HG02970 (cell line): ENCODE data around the gene CBL.
"Not testable (repeated sequence)": the region's sequence is repeated elsewhere in the genome, so short reads cannot be mapped to it uniquely, and the experiment has no call there.

Experiments used
- ATAC-seq: cut with Tn5 transposase; IDR thresholded peaks from one replicate; pipeline ENCODE4 v1.9.1; 2021; ENCODE audit warnings: mild to moderate bottlenecking, moderate library complexity, moderate number of reproducible peaks; ENCODE audit not compliant: unreplicated experiment, low FRiP score

CBL gene

DNA sequence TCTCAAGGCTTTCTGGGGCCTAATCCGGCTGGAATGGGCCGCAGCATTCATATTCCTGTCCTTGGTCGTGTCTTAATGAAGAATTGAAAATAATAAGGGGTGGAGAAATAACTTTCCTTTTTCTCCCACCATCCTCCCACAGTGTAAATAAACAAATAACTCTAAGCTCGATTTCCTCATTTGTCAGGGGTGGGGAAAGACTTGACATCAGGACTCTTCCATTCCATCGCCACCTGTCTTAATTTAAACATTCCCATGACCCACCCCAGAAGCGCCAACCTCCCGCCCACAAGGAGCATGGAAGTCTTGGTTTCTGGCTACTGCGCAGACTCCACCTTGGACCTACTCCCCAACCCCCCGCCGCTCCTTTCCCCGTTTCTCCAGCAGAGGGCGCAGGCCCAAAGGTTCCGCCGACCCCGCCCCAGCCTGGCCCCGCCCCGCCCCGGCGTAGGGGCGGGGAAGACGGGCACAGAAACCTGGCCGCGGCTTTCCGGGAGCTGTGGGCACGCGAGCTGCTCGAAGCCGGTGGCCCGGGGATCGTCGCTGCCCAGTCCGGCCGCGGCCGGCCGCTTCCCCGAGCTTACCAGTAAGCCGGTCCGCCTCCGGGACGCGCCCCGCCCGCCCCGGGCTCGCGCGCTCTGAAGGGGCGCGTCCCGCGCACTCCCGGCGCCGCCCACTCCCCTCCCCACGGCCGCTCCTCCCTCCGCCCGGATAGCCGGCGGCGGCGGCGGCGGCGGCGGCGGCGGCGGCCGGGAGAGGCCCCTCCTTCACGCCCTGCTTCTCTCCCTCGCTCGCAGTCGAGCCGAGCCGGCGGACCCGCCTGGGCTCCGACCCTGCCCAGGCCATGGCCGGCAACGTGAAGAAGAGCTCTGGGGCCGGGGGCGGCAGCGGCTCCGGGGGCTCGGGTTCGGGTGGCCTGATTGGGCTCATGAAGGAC is at the start of gene CBL:
TSS of gene CBL (plus strand) at position 766 of the 937 bp plus-strand sequence. CDS start at position 845, 79 bp downstream.
- ATAC-seq: peak; percentile 87

DNA sequence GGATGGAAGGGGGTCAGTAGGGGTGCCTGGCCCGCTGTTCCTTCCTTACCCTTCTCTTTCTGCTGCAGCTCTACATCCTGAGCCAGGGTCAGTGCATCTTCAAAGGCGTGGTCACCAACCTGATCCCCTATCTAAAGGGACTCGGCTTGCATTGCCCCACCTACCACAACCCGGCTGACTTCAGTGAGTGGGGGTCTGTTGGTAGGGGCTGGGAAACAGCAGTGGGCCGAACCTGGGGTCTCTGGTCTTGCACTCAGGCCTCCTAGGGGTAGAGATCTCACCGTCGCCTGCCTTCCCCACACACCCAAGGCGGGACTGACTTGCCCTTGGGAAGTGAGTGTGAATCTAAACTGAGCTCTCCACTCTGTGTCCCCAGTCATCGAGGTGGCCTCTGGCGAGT is 49.6 kb upstream of the CBL start:
- no peak for ATAC-seq

DNA sequence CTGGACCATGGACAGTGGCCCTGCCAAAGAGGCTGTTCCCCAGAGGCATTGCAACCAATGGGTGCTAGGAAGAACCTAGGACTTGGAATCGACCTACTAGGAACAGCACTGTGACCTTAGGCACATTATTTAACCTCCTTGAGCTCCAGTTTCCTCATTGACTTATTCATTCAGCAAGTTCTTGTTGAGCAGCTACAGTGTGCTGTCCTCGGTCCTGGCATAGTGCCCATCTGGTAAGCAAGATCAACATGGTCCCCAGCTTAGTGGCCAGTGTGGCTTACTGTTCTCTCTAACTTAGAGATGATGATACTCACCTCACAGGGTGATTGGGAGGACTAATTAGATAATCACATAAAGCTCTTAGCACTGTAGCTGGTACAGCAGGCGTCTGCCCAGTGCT is 49.1 kb upstream of the CBL start:
- no peak for ATAC-seq

DNA sequence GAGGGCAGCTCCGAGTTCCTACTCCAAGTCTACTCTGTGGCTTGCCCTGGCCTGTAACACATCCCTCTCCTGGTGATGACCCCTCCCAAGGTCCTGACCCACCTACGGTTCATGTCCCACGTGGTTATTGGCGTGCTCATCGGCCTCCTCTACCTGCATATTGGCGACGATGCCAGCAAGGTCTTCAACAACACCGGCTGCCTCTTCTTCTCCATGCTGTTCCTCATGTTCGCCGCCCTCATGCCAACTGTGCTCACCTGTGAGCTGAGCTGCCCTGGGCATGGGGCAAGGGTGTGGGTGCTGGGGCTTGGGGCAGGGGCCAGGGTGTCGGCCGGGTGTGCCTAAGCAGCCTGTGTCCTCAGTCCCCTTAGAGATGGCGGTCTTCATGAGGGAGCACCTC is 47.7 kb upstream of the CBL start:
- ATAC-seq: no peak

DNA sequence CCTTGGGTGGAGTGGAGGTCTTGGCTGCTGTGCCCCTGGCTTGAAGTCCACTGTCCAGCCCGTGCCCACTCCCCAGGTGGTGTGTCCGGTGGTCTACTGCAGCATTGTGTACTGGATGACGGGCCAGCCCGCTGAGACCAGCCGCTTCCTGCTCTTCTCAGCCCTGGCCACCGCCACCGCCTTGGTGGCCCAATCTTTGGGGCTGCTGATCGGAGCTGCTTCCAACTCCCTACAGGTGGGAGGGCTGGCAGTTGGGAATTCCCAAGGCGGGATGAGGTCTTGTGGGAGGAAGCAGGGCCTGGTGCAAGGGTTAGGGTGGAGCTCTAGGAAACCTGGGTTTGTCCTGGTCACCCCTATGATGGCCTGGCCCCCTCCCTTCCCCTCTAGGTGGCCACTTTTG is 46.0 kb upstream of the CBL start:
- ATAC-seq: no peak

DNA sequence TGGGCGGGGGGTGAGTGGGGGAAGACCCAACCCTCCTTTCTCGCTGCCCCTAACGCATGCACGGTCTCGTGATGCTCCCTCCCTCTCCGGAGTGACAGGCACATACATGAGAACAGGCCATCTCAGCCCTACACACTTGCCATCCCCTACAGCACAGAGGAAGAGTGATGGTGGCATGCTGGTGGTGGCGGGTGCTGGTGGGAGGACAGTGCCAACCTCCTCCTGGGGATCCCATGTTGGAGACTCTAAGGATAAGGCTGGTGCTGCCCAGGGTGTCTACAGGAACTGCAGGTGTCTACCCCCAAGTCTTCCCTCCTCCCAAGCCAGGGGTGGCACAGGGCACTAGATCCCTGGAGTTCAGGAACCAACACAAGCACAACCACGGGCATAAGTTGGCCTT is 44.3 kb upstream of the CBL start:
- ATAC-seq: no peak

DNA sequence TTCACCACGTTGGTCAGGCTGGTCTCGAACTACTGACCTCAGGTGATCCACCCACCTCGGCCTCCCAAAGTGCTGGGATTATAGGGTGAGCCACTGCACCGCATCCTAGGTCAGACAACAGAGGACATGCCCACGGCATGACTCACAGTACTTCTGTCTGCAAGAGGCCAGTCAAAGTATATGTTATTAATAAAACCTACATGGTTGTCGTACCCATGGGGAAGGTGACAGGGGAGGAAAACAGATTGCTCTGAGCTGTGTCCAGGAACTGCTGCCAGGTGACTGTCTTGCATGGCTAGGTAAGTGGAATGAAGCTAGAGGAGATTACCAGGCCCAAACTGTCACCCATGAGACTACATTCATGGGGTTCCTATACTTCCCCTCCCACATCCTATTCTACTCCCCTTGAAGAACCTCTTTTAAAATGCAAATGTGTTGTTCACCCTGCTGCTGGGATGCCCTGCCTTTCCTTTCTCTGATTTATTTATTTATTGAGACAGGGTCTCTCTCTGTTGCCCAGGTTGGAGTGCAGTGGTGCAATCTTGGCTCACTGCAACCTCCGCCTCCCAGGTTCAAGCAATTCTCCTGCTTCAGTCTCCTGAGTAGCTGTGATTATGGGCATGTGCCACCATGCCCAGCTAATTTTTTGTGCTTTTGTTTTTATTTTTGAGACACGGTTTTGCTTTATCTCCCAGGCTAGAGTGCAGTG is 39.6 kb upstream of the CBL start:
- ATAC-seq: no peak

DNA sequence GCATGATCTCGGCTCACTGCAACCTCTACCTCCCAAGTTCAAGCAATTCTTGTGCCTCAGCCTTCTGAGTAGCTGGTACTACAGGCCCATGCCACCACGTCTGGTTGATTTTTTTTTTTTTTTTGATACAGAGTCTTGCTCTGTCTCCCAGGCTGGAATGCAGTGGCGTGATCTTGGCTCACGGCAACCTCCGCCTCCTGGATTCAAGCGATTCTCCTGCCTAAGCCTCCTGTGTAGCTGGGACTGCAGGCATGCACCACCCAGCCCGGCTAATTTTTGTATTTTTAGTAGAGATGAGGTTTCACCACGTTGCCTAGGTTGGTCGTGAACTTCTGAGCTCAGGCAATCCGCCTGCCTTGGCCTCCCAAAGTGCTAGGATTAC is 39.1 kb upstream of the CBL start:
- ATAC-seq: not testable (repeated sequence)

DNA sequence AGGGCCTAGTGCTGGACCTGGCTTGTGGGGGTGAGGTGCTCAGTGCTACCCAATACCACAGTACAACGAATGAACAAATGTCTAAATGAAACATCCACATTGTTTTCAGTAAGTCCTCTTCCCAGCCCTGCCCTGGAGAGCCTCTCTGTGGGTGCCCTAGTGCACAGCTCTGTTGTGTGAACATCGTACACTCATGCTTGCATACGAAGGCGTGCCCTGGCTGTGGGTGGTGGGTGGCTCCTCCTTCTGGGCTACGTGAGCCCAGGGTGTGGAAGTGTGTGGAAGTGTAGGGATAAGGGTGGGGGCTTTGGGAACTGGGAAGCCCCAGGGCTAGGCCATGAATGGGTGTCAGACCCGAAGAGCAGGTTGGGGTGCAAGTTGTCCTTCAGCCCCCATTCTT is 38.2 kb upstream of the CBL start:
- no peak for ATAC-seq

DNA sequence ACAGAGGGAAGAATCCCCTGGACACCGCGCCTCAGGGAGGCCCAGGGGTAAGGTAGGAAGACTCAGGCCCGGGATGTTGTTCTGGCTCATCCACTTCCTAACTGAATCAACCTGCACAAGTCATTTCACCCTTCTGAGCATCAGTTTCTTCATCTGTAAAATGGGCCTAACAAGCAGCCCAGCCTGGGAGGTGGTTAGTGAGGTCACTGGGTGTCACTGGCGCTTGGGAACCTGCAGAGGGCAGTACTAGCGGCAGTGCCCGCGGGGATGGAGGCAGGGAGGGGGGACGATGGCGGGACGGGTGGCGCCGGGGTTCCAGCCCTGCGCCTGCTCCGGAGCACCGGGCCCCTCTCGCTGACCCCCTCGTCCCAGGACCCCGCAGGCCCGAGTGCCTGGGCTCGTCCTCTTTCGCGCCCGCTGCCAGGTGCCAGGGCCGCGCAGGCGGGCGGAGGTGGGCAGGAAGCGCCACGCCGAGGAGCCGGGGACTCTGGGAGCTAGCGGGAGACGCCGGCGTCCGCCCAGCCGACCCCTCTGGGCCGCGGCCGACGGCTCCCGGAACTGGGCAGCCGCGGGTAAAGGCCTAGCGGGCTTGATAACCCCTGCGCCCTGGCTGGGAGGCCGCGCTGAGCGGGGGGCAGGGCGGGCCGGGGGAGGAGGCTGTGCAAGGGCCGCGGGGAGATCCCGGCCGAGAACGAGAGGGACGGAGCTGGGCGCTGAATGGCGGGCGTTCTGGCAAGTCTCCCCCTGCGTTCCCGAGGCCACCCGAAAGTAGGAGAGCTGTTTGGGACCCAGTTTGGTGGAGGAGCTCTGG is 37.5 kb upstream of the CBL start, which contains the start of gene NLRX1:
TSS of gene NLRX1 (plus strand) at position 255 of the 811 bp plus-strand sequence. CDS start 2,679 bp downstream, outside the sequence.
- peak; percentile 62 for ATAC-seq

DNA sequence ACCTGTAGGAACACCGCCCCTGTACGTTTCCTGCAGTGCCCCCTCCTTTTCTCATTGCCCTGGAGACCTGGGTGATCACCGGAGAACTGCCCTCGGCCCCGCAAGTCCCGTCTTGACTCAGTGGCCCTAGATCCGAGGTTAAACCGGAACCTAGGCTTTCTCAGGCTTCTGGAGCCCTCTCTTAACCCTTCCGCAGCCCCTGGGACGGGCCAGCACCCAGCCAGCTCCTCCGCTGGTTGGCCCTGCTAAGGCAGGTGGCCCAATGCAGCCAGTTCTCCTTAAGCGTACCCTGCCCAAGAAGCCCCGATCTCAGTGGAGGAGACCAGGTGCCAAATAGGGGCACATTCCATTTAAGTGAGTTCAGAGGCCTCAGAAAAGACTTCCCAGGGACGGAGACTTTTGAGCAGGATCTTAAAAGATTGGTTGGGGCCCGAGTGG is 36.8 kb upstream of the CBL start:
- no peak for ATAC-seq

DNA sequence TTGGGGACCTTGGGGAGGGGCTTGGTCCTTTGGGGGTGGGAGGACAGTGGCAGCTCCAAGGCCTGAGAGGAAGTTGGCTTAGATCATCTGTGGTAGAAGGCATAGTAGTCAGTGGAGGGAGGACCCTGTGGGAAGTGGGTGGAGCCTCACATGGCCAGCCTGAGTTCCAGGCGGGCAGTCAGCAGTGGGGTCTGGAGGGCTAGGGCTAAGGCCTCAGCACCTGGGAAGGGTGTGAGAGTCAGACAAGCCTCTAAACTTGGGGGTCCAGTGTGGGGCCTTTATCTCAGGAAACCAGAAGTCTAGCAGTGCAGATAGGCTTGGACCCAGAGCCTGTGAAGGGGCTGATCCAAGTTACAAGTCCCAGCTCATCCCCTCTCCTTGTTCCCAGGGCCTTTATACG is 33.6 kb upstream of the CBL start:
- no peak for ATAC-seq

DNA sequence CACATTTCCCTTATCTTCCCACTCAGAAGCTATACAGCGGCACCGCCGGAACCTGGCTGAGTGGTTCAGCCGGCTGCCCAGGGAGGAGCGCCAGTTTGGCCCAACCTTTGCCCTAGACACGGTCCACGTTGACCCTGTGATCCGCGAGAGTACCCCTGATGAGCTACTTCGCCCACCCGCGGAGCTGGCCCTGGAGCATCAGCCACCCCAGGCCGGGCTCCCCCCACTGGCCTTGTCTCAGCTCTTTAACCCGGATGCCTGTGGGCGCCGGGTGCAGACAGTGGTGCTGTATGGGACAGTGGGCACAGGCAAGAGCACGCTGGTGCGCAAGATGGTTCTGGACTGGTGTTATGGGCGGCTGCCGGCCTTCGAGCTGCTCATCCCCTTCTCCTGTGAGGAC is 32.7 kb upstream of the CBL start:
- ATAC-seq: no peak

DNA sequence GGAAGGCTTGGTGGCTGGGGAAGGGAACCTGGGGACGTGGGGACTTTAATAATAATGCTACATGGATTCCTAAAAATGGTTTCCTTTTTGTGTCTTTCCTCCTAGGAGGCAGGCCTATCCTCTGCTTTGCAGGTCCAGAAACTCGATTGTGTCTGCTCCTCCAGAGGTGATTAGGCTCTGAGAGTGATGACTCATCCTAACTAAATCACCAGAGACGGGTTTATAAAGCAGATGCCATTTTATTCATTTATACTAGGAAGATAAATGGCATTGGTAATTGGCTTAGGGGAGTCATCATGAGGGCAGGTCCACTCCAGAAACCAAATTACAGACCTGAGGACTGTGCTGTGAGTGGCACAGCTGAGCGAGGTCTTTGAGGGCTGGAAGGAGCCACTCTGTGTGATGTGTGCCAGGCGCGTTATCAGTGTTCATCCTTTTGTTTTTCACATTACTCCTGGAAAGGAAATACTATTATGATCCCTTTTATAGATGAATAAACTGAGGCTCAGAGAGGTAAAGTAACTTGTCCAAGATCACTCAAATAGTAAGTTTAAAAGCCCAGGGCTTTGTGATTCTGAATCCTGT is 30.6 kb upstream of the CBL start:
- no peak for ATAC-seq

DNA sequence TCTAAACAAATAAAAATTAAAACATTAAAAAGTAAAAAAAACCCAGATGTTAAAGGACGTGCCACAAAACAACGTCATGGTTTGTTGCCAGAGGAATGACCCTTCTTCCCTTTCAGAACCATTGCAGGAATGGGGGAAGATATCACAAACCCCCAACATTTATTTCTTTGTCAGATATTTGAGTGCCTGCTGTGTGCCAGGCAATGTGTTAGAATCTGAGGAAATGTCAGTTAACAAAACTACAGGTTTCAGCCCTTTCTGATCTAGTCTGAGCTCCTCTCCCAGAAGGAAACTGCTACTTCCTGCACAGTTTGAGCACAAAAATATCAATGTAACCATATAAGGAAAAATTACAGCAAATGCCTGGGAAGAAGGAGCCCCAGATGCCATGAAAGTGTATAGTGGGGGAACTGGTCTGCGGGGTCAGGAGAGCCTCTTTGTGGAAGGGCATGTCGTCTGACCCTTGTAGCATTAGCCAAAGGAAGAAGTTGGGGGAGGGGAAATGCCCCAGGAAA is 27.9 kb upstream of the CBL start:
- no peak for ATAC-seq

DNA sequence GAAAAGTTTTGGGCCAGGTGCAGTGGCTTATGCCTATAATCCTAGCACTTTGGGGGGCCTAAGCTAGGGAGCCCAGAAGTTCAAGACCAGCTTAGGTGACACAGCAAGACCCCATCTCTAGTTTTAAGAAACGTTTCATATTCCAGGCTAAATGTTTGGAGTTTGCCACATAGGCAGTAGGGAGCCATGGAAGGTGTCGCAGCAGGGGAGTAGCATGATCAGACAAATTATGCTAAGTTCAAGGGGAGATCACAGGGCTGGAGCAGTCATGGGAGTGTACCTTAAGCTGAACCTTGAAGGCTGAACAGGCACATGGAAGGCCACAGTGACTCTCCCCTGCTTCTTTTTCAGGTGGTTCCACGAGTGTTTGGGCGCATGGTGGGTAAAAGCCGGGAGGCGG is 26.8 kb upstream of the CBL start:
- ATAC-seq: no peak

DNA sequence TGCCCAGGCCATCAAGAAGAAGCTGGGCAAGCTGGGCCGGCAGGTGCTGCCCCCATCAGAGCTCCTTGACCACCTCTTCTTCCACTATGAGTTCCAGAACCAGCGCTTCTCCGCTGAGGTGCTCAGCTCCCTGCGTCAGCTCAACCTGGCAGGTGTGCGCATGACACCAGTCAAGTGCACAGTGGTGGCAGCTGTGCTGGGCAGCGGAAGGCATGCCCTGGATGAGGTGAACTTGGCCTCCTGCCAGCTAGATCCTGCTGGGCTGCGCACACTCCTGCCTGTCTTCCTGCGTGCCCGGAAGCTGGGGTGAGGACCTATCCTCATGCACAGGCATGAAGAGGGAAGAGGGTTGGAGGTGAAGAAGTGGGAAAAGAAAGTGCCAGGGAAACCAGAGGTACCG is 26.2 kb upstream of the CBL start:
- ATAC-seq: no peak

DNA sequence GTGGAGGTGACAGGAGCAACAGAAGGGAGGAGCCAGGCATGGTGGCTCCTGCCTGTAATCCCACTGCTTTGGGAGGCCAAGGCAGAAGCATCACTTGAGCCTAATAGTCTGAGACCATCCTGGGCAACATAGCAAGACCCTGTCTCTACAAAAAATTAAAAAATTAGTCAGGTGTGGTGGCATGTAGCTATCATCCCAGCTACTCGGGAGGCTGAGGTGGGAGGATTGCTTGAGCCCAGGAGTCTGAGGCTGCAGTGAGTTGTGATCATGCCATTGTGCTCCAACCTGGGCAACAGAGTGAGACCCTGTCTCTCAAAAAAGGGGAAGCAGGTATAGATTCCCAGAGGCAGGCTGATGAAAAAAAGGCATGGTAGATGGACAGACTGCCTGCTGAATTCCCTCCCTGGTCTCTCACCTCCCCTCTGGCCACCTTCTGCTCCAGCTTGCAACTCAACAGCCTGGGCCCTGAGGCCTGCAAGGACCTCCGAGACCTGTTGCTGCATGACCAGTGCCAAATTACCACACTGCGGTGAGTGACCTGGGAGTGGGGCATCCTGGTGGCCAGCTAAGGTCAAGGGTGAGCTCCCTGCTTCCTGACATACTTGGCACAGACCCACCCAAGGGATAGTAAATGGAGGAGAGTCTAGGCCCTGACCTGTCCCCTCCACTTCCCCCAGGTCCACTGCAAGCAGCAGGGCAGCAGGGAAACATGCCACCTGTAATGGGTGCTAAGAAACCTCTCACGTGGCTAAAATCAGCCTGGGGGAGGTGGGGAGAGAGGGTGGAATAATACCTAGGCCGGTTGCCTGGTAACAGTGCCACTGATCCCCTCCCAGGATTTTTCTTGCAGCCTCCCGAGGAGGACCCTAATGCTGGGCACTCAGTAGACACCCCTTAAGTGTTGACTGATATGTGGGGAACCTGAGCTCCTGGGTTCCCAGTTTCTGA is 25.1 kb upstream of the CBL start:
- ATAC-seq: no peak
